Measurements from ENCODE around the gene C2orf68. TPM values are rescaled to one million over a fixed set of nuclear protein-coding genes. Genes with fewer than 3 reads are reported as not detected.

The C2orf68 gene
- total and polyA plus RNA-seq, 2 of the 13 experiments (the other 11 are each of a cell fraction or from before 2014, with no cell fraction given), result 47.1 to 77.4 TPM

- no peak for TF ChIP-seq TCF12 (IDR thresholded peaks at IDR 0.05)
- no peak for TF ChIP-seq TCF12 (CRISPR knock-in tag; IDR thresholded peaks at IDR 0.05)
- TF ChIP-seq ETS1 (CRISPR knock-in tag; IDR thresholded peaks at IDR 0.05), result no peak
- no peak for TF ChIP-seq HMG20A (CRISPR knock-in tag; IDR thresholded peaks at IDR 0.05; ENCODE audit: borderline replicate concordance)
- no peak for TF ChIP-seq ZFP1 (CRISPR knock-in tag; IDR thresholded peaks at IDR 0.05)
- TF ChIP-seq ZNF672 (CRISPR knock-in tag; IDR thresholded peaks at IDR 0.05), result no peak
- no peak for TF ChIP-seq E2F2 (CRISPR knock-in tag; IDR thresholded peaks at IDR 0.05; ENCODE audit: borderline replicate concordance)
- TF ChIP-seq ZBTB3 (CRISPR knock-in tag; IDR thresholded peaks at IDR 0.05; ENCODE audit: borderline replicate concordance, low read depth), result no peak
- peak; percentile 18; the same call in 1 of the 2 replicates for TF ChIP-seq ZNF235 (CRISPR knock-in tag; IDR thresholded peaks at IDR 0.05; ENCODE audit: borderline replicate concordance)
- TF ChIP-seq SOX5 (CRISPR knock-in tag; IDR thresholded peaks at IDR 0.05; ENCODE audit: borderline replicate concordance), result no peak; the same call in 1 of the 2 replicates
- TF ChIP-seq FOXO4 (CRISPR knock-in tag; conservative IDR thresholded peaks at IDR 0.05), result no peak
- TF ChIP-seq KLF15 (CRISPR knock-in tag; IDR thresholded peaks at IDR 0.05; ENCODE audit: borderline replicate concordance), result peak; percentile 14; the same call in 1 of the 2 replicates
- TF ChIP-seq ZNF768 (CRISPR knock-in tag; IDR thresholded peaks at IDR 0.05), result 0 out of 2 replicates have a peak, but pooled peaks have one; percentile 8
- TF ChIP-seq SP140L (CRISPR knock-in tag; IDR thresholded peaks at IDR 0.05; ENCODE audit: borderline replicate concordance), result no peak
- peak; percentile 69; the same call in 1 of the 2 replicates for TF ChIP-seq MIER3 (CRISPR knock-in tag; IDR thresholded peaks at IDR 0.05; ENCODE audit: borderline replicate concordance)
- no peak for TF ChIP-seq ZNF362 (CRISPR knock-in tag; IDR thresholded peaks at IDR 0.05; ENCODE audit: borderline replicate concordance)
- TF ChIP-seq TCF7L2 (IDR thresholded peaks at IDR 0.05; ENCODE audit: low read depth, low read length), result no peak
- no peak for TF ChIP-seq ZNF710 (CRISPR knock-in tag; IDR thresholded peaks at IDR 0.05; ENCODE audit: borderline replicate concordance)
- no peak for TF ChIP-seq ZNF33B (CRISPR knock-in tag; IDR thresholded peaks at IDR 0.05)
- TF ChIP-seq YY1 (IDR thresholded peaks at IDR 0.05; ENCODE audit: insufficient read depth, insufficient replicate concordance, low read depth, low read length), result no peak
- peak; percentile 61; the same call in 1 of the 2 replicates for TF ChIP-seq THAP7 (CRISPR knock-in tag; IDR thresholded peaks at IDR 0.05)
Measured at GRCh38 chr2:85601771-85602475, 9.9 kb downstream of the C2orf68 start (continued).
